Measurements from ENCODE around the gene SNRPA. TPM values are rescaled to one million over a fixed set of nuclear protein-coding genes. Genes with fewer than 3 reads are reported as not detected.
A peak's percentile ranks its signal among the peaks of the same experiment; 100 is the strongest.

Gene SNRPA
- total RNA-seq, 1 donor from 2014 or later, result 72.7 TPM

DNA sequence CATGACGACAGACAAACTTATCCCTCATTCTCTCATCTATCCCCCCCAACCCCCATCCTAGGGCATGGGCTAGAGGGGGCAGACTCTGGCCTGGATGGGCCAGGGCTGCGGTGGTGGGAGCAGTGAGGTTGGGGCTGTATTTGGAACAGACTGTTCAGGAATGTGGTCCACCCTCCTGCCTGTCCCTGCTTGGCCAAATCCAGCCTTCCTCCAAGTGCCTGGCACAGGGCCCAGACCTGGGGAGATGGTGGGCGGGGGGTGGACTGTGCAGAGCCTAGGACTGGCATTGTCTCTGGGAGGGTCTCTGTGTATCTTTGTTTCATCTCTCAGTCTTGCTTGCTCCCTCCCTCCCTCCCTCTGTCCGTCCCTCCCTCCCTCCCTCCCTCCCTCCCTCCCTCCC, 62.2 kb downstream of the SNRPA start:
- TF ChIP-seq POLR2AphosphoS5 (IDR thresholded peaks at IDR 0.05; ENCODE audit: insufficient read depth in 1 of 2, low read depth in 1 of 2), result no peak
- no peak for TF ChIP-seq POLR2A (IDR thresholded peaks at IDR 0.05)
- TF ChIP-seq, protein P1, sequence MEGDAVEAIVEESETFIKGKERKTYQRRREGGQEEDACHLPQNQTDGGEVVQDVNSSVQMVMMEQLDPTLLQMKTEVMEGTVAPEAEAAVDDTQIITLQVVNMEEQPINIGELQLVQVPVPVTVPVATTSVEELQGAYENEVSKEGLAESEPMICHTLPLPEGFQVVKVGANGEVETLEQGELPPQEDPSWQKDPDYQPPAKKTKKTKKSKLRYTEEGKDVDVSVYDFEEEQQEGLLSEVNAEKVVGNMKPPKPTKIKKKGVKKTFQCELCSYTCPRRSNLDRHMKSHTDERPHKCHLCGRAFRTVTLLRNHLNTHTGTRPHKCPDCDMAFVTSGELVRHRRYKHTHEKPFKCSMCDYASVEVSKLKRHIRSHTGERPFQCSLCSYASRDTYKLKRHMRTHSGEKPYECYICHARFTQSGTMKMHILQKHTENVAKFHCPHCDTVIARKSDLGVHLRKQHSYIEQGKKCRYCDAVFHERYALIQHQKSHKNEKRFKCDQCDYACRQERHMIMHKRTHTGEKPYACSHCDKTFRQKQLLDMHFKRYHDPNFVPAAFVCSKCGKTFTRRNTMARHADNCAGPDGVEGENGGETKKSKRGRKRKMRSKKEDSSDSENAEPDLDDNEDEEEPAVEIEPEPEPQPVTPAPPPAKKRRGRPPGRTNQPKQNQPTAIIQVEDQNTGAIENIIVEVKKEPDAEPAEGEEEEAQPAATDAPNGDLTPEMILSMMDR (IDR thresholded peaks at IDR 0.05), result no peak
- Histone ChIP-seq H3K9me3 (no peaks in the 10 kb centered on the region), H3K27me3 (no peaks in the 10 kb centered on the region), H3K4me1 (peaks cover 50% of the 10 kb centered on the region), H3K27ac (peak overlapping the region; percentile 60), H3K4me3 (no peak overlapping the region), H3K36me3 (peaks cover 0 to 12% of the 10 kb centered on the region in 2 donors)
- no peak for DNase-seq (ENCODE audit: extremely low spot score in 2 of 2)
- intact Hi-C loops (cut with DNase I), result no loop called here

Small RNAs within 50 kb of the gene (small RNA-seq; reads per million reads assigned to genes)
- gene RNU6-195P, result not detected

Other genes starting within 250 kb of the SNRPA start
- 51.6 TPM for gene SHKBP1, start 174.3 kb upstream of the SNRPA start, total RNA-seq
- gene LTBP4, start 149.8 kb upstream of the SNRPA start, total RNA-seq, result 983 TPM
- gene NUMBL, start 60.6 kb upstream of the SNRPA start, total RNA-seq, result 66.0 TPM
- gene COQ8B, start 34.3 kb upstream of the SNRPA start, total RNA-seq, result 51.1 TPM
- 92.6 TPM for gene ITPKC, start 34.1 kb upstream of the SNRPA start, total RNA-seq
- gene ACTMAP, start 726 bp upstream of the SNRPA start, total RNA-seq, result 2.2 TPM
- 11.0 TPM for gene MIA, start 24.3 kb downstream of the SNRPA start, total RNA-seq
- 22.3 TPM for gene RAB4B, start 27.0 kb downstream of the SNRPA start, total RNA-seq
- gene EGLN2, start 48.0 kb downstream of the SNRPA start, total RNA-seq, result 76.9 TPM
- gene CYP2A6, start 99.2 kb downstream of the SNRPA start, total RNA-seq, result 2.0 TPM
- gene CYP2A7, start 131.0 kb downstream of the SNRPA start, total RNA-seq, result 4.9 TPM
- gene CYP2B6, start 240.1 kb downstream of the SNRPA start, total RNA-seq, result not detected